Measurements from ENCODE around the gene ZBTB20.

- no peak for TF ChIP-seq CTCF (conservative IDR thresholded peaks at IDR 0.05; ENCODE audit: low read depth, low read length)
- TF ChIP-seq RFX5 (IDR thresholded peaks at IDR 0.05; ENCODE audit: low read depth, low read length), result no peak
- TF ChIP-seq CEBPB (IDR thresholded peaks at IDR 0.05; ENCODE audit: low read depth, low read length), result no peak
Measured at GRCh38 chr3:114739627-114740026, 407.5 kb downstream of the ZBTB20 start.

Data from IMR-90 (cell line).